HCT116 (cell line): Measurements from ENCODE around the gene NTRK3. TPM values are rescaled to one million over a fixed set of nuclear protein-coding genes. Genes with fewer than 3 reads are reported as not detected.

Experiments used
- ATAC-seq: fragments of 200-7000 bp; cut with Tn5 transposase; 2 replicates; pipeline ENCODE4 v1.9.1; 2020; ENCODE audit warnings: mild to moderate bottlenecking, moderate library complexity
- BruUV-seq: library from RNA; stranded (reverse); fragments of 400-500 nt; replicated peaks from 2 replicates; lab custom pipeline; 2021; lab: Mats Ljungman, UMichigan
- CTCF ChIA-PET: fragments of 300-600 bp; sonication (Branson Sonifier 250); formaldehyde crosslinking; loops from one replicate; lab custom pipeline; 2021; ENCODE audit warnings: antibody characterized with exemption; lab: Charles Lee
- POLR2A ChIA-PET: fragments of 300-600, 350-600 bp; sonication (Branson Sonifier 250); formaldehyde crosslinking; loops from one replicate; lab custom pipeline; 2021; ENCODE audit warnings: antibody characterized with exemption; lab: Charles Lee
- RAD21 ChIA-PET, 2 experiments: fragments of 300-600 bp; sonication (Branson Sonifier 250); formaldehyde crosslinking; loops; one replicate each; lab custom pipeline; 2023; ENCODE audit warnings: low total read pairs in 2 of 2; ENCODE audit not compliant: uncharacterized antibody in 2 of 2, unreplicated experiment in 2 of 2, low non-redundant PET in 1 of 2; lab: Charles Lee
- DNase-seq: peaks from one replicate; pipeline ENCODE4 v3.0.0-alpha.2; 2010; ENCODE audit warnings: low read depth, low spot score
- H2AFZ ChIP-seq: fragments of 200-600 bp; shearing (Covaris generic), sonication (generic); 2 replicates; pipeline ENCODE4 v1.6.1; 2017; ENCODE audit warnings: low read depth, mixed run types, mixed read lengths, antibody characterized with exemption, low read length; ENCODE audit not compliant: poor library complexity, severe bottlenecking
- H3K27ac ChIP-seq: 2 replicates; pipeline ENCODE4 v1.5.1; 2012; ENCODE audit warnings: low read depth, low read length
- H3K27me3 ChIP-seq: fragments of 200-600 bp; sonication (generic); 2 replicates; pipeline ENCODE4 v1.6.1; 2016; ENCODE audit warnings: mixed run types, low read length, mixed read lengths; ENCODE audit not compliant: insufficient read depth
- H3K36me3 ChIP-seq, 2 experiments: fragments of 200-500 bp in 1 of 2; fragments of 200-600 bp in 1 of 2; sonication (Bioruptor generic) in 1 of 2; sonication (generic) in 1 of 2; 2 replicates each; pipeline versions ENCODE4 v1.5.1 to v1.6.1; 2014 to 2016; ENCODE audit warnings: low read length in 2 of 2, inconsistent platforms in 1 of 2, mixed read lengths in 1 of 2, mixed run types in 1 of 2; ENCODE audit not compliant: insufficient read depth in 2 of 2, control insufficient read depth in 1 of 2
- H3K4me1 ChIP-seq, 2 experiments: fragments of 200-600 bp in 1 of 2; sonication (generic) in 1 of 2; 2 replicates each; pipeline versions ENCODE4 v1.5.1 to v1.6.1; 2012 to 2017; ENCODE audit warnings: low read length in 2 of 2, inconsistent platforms in 1 of 2, mild to moderate bottlenecking in 1 of 2, mixed read lengths in 1 of 2, mixed run types in 1 of 2, moderate library complexity in 1 of 2; ENCODE audit not compliant: insufficient read depth in 2 of 2, control insufficient read depth in 1 of 2
- H3K4me2 ChIP-seq: fragments of 200-600 bp; sonication (generic); 2 replicates; pipeline ENCODE4 v1.6.1; 2017; ENCODE audit warnings: mixed run types, low read length, mixed read lengths
- H3K4me3 ChIP-seq, 2 experiments: fragments of 200-600 bp in 1 of 2; sonication (generic) in 1 of 2; replicated peaks in 1 of 2; 2 replicates each; pipeline ENCODE4 v1.5.1; 2011 to 2016; ENCODE audit warnings: low read length in 2 of 2, control low read depth in 1 of 2, low read depth in 1 of 2, mild to moderate bottlenecking in 1 of 2, mixed read lengths in 1 of 2, mixed run types in 1 of 2
- H3K79me2 ChIP-seq: fragments of 200-600 bp; sonication (generic); 2 replicates; pipeline ENCODE4 v1.6.1; 2017; ENCODE audit warnings: mild to moderate bottlenecking, mixed run types, low read length, moderate library complexity, mixed read lengths; ENCODE audit not compliant: insufficient read depth
- H3K9ac ChIP-seq: fragments of 200-600 bp; sonication (generic); 2 replicates; pipeline ENCODE4 v1.6.1; 2016; ENCODE audit warnings: low read length, mixed read lengths
- H3K9me2 ChIP-seq: fragments of 200-600 bp; sonication (generic), shearing (Covaris generic); 2 replicates; pipeline ENCODE4 v1.6.1; 2017; ENCODE audit warnings: mixed run types, mild to moderate bottlenecking, moderate library complexity; ENCODE audit not compliant: insufficient read depth
- H3K9me3 ChIP-seq, 2 experiments: fragments of 200-500 bp in 1 of 2; fragments of 200-600 bp in 1 of 2; sonication (Bioruptor generic) in 1 of 2; sonication (generic) in 1 of 2; 2 replicates each; pipeline ENCODE4 v1.6.1; 2014 to 2017; ENCODE audit warnings: low read length in 2 of 2, mixed read lengths in 2 of 2, inconsistent platforms in 1 of 2, low read depth in 1 of 2, mild to moderate bottlenecking in 1 of 2, mixed run types in 1 of 2, moderate library complexity in 1 of 2; ENCODE audit not compliant: control insufficient read depth in 1 of 2, insufficient read depth in 1 of 2
- H4K20me1 ChIP-seq: fragments of 200-600 bp; sonication (generic), shearing (Covaris generic); 2 replicates; pipeline ENCODE4 v1.6.1; 2017; ENCODE audit warnings: mixed run types, mild to moderate bottlenecking, moderate library complexity; ENCODE audit not compliant: insufficient read depth
- CEBPB ChIP-seq: IDR thresholded peaks from 2 replicates; pipeline ENCODE4 v1.6.1; 2012; ENCODE audit warnings: low read depth
- EGR1 ChIP-seq: IDR thresholded peaks from 2 replicates; pipeline ENCODE4 v1.6.1; 2012; ENCODE audit warnings: low read depth
- EZH2phosphoT487 ChIP-seq: fragments of 200-600 bp; IDR thresholded peaks from 2 replicates; pipeline ENCODE4 v1.6.1; 2018; ENCODE audit warnings: antibody characterized with exemption, borderline replicate concordance
- FOSL1 ChIP-seq: IDR thresholded peaks from 2 replicates; pipeline ENCODE4 v1.6.1; 2012; ENCODE audit warnings: low read depth
- POLR2AphosphoS5 ChIP-seq: IDR thresholded peaks from 2 replicates; pipeline ENCODE4 v1.6.1; 2011; ENCODE audit warnings: mild to moderate bottlenecking, low read depth, low read length, moderate library complexity
- SIN3A ChIP-seq: IDR thresholded peaks from 2 replicates; pipeline ENCODE4 v1.6.1; 2012; ENCODE audit warnings: low read depth
- SP1 ChIP-seq: IDR thresholded peaks from 2 replicates; pipeline ENCODE4 v1.6.1; 2012; ENCODE audit warnings: low read depth
- SRF ChIP-seq: IDR thresholded peaks from 2 replicates; pipeline ENCODE4 v1.6.1; 2012; ENCODE audit warnings: low read depth
- ZFX ChIP-seq: fragments of 450-650 bp; IDR thresholded peaks from 2 replicates; pipeline ENCODE4 v1.6.1; 2017
- ZNF274 ChIP-seq: fragments of 200-500 bp; sonication (Bioruptor generic); IDR thresholded peaks from 2 replicates; pipeline ENCODE4 v1.6.1; 2014; ENCODE audit warnings: mild to moderate bottlenecking, low read depth, low read length, inconsistent platforms
- intact Hi-C: fragments of 100-400 bp; cut with micrococcal nuclease; formaldehyde crosslinking; loops from 2 replicates; pipeline ENCODE4 v1.10.0; 2022
- total RNA-seq: library from RNA; stranded (reverse); gene quantifications from one replicate; pipeline ENCODE4 v1.2.1, GENCODE V29; 2021; ENCODE audit not compliant: unreplicated experiment
- TF ChIP-seq, protein P1 (sequence below): IDR thresholded peaks from 2 replicates; pipeline ENCODE4 v1.6.1; 2012
- TF ChIP-seq, protein P2 (sequence below): IDR thresholded peaks from 2 replicates; pipeline ENCODE4 v1.6.1; 2012
- TF ChIP-seq, protein P3 (sequence below): IDR thresholded peaks from 2 replicates; pipeline ENCODE4 v1.6.1; 2011; ENCODE audit warnings: mild to moderate bottlenecking, low read length, moderate library complexity; ENCODE audit not compliant: insufficient replicate concordance; ENCODE audit errors: extremely low read depth

NTRK3 gene
- total RNA-seq, 1 experiment from 2014 or later = not detected

DNA sequence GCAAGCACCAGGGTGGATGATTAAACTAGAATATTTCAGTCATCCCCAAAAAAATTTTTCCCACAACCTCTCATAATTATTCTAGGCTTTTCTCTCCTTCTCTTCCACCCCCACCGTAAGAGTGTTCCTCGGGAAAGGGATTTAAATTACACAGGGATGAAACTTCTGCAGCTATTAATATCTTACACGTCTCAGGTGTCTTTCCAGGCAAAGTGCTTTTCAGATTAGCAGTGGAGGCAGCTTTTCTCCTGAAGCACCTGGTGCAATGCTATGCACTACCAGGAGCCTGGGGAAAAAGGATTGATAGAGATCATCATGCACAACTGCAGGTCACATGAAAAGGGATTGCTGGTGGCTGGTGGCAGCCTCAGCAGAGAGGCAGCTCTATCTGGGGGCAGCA lies 250.4 kb downstream of the NTRK3 start:
- BruUV-seq = no TSS peak
- RAD21 ChIA-PET = no interaction called here

More for the DNA sequence above, 250.4 kb downstream of the NTRK3 start:
- H3K9ac ChIP-seq = no peak overlapping the region
- no peaks in the 10 kb centered on the region for H3K27me3 ChIP-seq
- H3K4me3 ChIP-seq = no peak overlapping the region
- H3K79me2 ChIP-seq = no peaks in the 10 kb centered on the region
- intact Hi-C loops = no loop called here
- no peaks in the 10 kb centered on the region for H3K36me3 ChIP-seq
- no peaks in the 10 kb centered on the region for H3K4me1 ChIP-seq
- POLR2A ChIA-PET = no interaction called here
- H3K9me2 ChIP-seq = no peaks in the 10 kb centered on the region
- ATAC-seq = no peak
- CTCF ChIA-PET = no interaction called here
- no peak for DNase-seq
- H4K20me1 ChIP-seq = no peaks in the 10 kb centered on the region
- H3K9me3 ChIP-seq = no peaks in the 10 kb centered on the region; a peak in 1 of 4 replicates
- no peak overlapping the region for H3K4me2 ChIP-seq
- H3K27ac ChIP-seq = no peak overlapping the region
- TF ChIP-seq POLR2AphosphoS5 (no peak), SP1 (no peak), ZFX (no peak), SRF (no peak), EZH2phosphoT487 (no peak), FOSL1 (no peak), ZNF274 (no peak), EGR1 (no peak), CEBPB (no peak), SIN3A (no peak)
- TF ChIP-seq, protein P1, sequence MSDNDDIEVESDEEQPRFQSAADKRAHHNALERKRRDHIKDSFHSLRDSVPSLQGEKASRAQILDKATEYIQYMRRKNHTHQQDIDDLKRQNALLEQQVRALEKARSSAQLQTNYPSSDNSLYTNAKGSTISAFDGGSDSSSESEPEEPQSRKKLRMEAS = no peak
- TF ChIP-seq, protein P2, sequence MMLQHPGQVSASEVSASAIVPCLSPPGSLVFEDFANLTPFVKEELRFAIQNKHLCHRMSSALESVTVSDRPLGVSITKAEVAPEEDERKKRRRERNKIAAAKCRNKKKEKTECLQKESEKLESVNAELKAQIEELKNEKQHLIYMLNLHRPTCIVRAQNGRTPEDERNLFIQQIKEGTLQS = no peak
- TF ChIP-seq, protein P3, sequence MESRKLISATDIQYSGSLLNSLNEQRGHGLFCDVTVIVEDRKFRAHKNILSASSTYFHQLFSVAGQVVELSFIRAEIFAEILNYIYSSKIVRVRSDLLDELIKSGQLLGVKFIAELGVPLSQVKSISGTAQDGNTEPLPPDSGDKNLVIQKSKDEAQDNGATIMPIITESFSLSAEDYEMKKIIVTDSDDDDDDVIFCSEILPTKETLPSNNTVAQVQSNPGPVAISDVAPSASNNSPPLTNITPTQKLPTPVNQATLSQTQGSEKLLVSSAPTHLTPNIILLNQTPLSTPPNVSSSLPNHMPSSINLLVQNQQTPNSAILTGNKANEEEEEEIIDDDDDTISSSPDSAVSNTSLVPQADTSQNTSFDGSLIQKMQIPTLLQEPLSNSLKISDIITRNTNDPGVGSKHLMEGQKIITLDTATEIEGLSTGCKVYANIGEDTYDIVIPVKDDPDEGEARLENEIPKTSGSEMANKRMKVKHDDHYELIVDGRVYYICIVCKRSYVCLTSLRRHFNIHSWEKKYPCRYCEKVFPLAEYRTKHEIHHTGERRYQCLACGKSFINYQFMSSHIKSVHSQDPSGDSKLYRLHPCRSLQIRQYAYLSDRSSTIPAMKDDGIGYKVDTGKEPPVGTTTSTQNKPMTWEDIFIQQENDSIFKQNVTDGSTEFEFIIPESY = no peak
- no peak overlapping the region for H2AFZ ChIP-seq
